ENCODE data around the gene LRMDA.
"Not testable (repeated sequence)": the region's sequence is repeated elsewhere in the genome, so short reads cannot be mapped to it uniquely, and the experiment has no call there.

The LRMDA gene

GRCh38 chr10:75508239-75508813 lies 76.9 kb downstream of the LRMDA start:
- DNase-seq (ENCODE audit: low spot score) = no peak

GRCh38 chr10:75508814-75509306 lies 77.4 kb downstream of the LRMDA start:
- no peak for DNase-seq (ENCODE audit: low spot score)

GRCh38 chr10:75509706-75510105 lies 78.3 kb downstream of the LRMDA start:
- DNase-seq (ENCODE audit: low spot score) = no peak

- DNase-seq (ENCODE audit: low spot score) = no peak
Observed at GRCh38 chr10:75511011-75511410, 79.6 kb downstream of the LRMDA start.

GRCh38 chr10:75512203-75512933 lies 80.9 kb downstream of the LRMDA start:
- DNase-seq (ENCODE audit: low spot score) = no peak

GRCh38 chr10:75513292-75513885 lies 82.0 kb downstream of the LRMDA start:
- DNase-seq (ENCODE audit: low spot score) = no peak

GRCh38 chr10:75514830-75515229 lies 83.4 kb downstream of the LRMDA start:
- no peak for DNase-seq (ENCODE audit: low spot score)

GRCh38 chr10:75516154-75516553 lies 84.7 kb downstream of the LRMDA start:
- not testable (repeated sequence) for DNase-seq (ENCODE audit: low spot score)

GRCh38 chr10:75519213-75519612 lies 87.8 kb downstream of the LRMDA start:
- not testable (repeated sequence) for DNase-seq (ENCODE audit: low spot score)

- not testable (repeated sequence) for DNase-seq (ENCODE audit: low spot score)
Observed at GRCh38 chr10:75521194-75521829, 89.9 kb downstream of the LRMDA start.

GRCh38 chr10:75525067-75525466 lies 93.6 kb downstream of the LRMDA start:
- DNase-seq (ENCODE audit: low spot score) = no peak

- no peak for DNase-seq (ENCODE audit: low spot score)
Observed at GRCh38 chr10:75525646-75526045, 94.2 kb downstream of the LRMDA start.

GRCh38 chr10:75527542-75527941 lies 96.1 kb downstream of the LRMDA start:
- no peak for DNase-seq (ENCODE audit: low spot score)

- DNase-seq (ENCODE audit: low spot score) = no peak
Observed at GRCh38 chr10:75528392-75528791, 97.0 kb downstream of the LRMDA start.

- DNase-seq (ENCODE audit: low spot score) = no peak
Observed at GRCh38 chr10:75530299-75530698, 98.9 kb downstream of the LRMDA start.

GRCh38 chr10:75531571-75532031 lies 100.2 kb downstream of the LRMDA start:
- no peak for DNase-seq (ENCODE audit: low spot score)

- DNase-seq (ENCODE audit: low spot score) = no peak
Observed at GRCh38 chr10:75532253-75532924, 101.0 kb downstream of the LRMDA start.

GRCh38 chr10:75538144-75538543 lies 106.7 kb downstream of the LRMDA start:
- DNase-seq (ENCODE audit: low spot score) = no peak

GRCh38 chr10:75538765-75539164 lies 107.3 kb downstream of the LRMDA start:
- DNase-seq (ENCODE audit: low spot score) = no peak

GRCh38 chr10:75540357-75540966 lies 109.0 kb downstream of the LRMDA start:
- DNase-seq (ENCODE audit: low spot score) = no peak

- DNase-seq (ENCODE audit: low spot score) = no peak
Observed at GRCh38 chr10:75540981-75541380, 109.6 kb downstream of the LRMDA start.

- no peak for DNase-seq (ENCODE audit: low spot score)
Observed at GRCh38 chr10:75541411-75541810, 110.0 kb downstream of the LRMDA start.
